ENCODE results near the gene ALDH1B1. TPM values are rescaled to one million over a fixed set of nuclear protein-coding genes. Genes with fewer than 3 reads are reported as not detected.

ALDH1B1 gene
- total and polyA plus RNA-seq, 5 donors from 2014 or later, result 1.7 to 11.8 (median 9.0) TPM

DNA sequence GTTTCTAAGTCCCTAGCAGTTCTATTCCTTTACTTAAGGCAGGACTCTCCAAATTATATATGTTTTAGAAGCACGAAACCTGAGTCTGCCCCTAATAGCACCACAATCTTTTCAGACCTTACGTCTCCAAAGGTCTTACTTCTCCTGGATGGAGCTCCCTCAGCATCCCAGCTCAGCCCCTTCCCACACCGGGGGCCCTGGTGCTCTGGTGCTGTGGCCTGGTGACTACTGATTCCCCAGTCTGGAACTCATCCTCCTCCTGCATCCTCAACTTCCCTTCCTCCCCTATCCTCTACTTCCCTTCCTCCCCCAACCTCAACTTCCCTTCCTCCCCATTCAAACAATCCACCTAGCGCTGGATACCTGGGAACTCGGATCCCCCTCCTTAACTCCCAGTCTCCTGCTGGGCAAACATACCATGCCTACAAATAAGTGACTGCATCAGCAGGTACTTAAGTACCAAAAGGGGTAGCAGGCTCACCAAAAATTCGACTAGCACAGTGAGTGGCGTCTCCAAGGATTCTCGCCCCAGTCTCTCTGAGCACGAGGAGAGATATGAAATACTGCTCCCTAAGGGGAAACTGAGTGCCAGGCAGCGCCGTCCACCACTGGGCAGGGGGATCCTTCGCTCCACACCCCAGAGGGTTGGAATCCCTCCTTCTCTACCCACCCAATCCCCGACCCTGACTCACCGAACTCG lies 30.9 kb downstream of the ALDH1B1 start:
- peaks cover 0 to 4% (median 0%) of the 10 kb centered on the region in 7 donors for H3K9me3 Mint-ChIP-seq
- Histone ChIP-seq H3K4me1 (ENCODE audit: control insufficient read depth, insufficient read depth, low read length, poor library complexity, severe bottlenecking) (no peaks in the 10 kb centered on the region), H3K4me3 (ENCODE audit: low read depth, low read length) (no peak overlapping the region), H3K27me3 (ENCODE audit: control insufficient read depth, insufficient read depth, low read length) (peaks cover 19% of the 10 kb centered on the region), H3K9me3 (ENCODE audit: control insufficient read depth in 2 of 2, low read length in 2 of 2) (no peaks in the 10 kb centered on the region), H3K36me3 (ENCODE audit: control insufficient read depth, insufficient read depth, low read length) (no peaks in the 10 kb centered on the region), H3K27ac (ENCODE audit: insufficient read depth, low read length, poor library complexity, severe bottlenecking) (no peak overlapping the region)
- H3K27ac Mint-ChIP-seq, result no peak overlapping the region
- peak overlapping the region in 1 of 4 donors; percentile 57 for H3K4me3 Mint-ChIP-seq
- H3K27me3 Mint-ChIP-seq, result peaks cover 23% of the 10 kb centered on the region
- ATAC-seq (ENCODE audit: low read depth in 2 of 2), result no peak
- no peaks in the 10 kb centered on the region for H3K36me3 Mint-ChIP-seq
- peaks cover 0 to 6% (median under 1%) of the 10 kb centered on the region in 4 donors for H3K4me1 Mint-ChIP-seq
- no peak for DNase-seq

DNA sequence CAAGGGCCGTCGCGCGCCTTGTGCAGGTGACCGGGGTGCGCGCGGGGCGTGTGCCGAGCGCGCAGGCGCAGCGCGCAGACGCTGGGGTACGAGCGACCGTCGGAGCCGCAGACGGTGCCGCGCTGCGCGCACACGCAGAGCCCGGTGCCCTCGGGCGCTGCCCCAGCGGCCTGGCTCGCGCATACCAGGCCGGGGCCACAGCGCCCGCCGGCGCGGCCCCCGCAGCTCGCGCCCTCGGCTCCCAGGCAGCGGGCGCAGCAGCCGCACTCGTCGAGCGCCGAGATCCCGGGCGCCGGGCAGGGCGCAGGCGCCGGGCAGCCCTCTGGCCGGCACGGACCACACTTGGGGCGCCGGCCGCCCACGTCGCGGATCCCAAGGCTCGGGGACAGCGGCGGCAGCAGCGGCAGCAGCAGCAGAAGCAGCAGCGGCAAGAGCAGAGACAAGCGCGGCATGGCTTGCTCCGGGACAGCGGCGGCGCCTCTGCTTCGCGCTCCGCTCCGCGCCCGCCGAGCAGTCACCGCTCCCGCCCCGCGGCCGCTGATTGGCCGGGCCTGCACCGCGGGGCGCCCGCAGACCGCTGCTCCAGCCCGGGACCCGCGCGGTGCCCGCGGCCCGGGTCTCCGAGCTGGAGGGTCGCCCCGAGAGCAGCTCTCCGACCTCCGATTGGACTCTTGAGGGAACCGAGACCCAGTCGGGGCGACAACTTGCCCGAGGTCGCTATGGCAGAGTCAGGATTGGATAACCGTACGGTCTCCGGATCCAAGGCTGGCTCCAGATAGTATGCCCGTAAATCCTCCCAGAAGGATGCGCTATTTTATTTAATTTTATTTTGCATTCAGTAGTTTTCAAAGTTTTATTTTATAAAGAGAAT lies 31.7 kb downstream of the ALDH1B1 start, which contains the start of gene IGFBPL1:
TSS of gene IGFBPL1 (minus strand) at position 482 of the 871 bp plus-strand sequence. CDS start at position 452, 30 bp downstream.
- no peaks in the 10 kb centered on the region for H3K9me3 ChIP-seq (ENCODE audit: control insufficient read depth in 2 of 2, low read length in 2 of 2)
- peaks cover 19% of the 10 kb centered on the region for H3K27me3 ChIP-seq (ENCODE audit: control insufficient read depth, insufficient read depth, low read length)
- no peaks in the 10 kb centered on the region for H3K36me3 ChIP-seq (ENCODE audit: control insufficient read depth, insufficient read depth, low read length)
- Mint-ChIP-seq H3K4me1 (peaks cover 0 to 6% (median under 1%) of the 10 kb centered on the region in 4 donors), H3K27me3 (peaks cover 23% of the 10 kb centered on the region), H3K9me3 (peaks cover 0 to 4% (median 0%) of the 10 kb centered on the region in 7 donors), H3K4me3 (peak within 1 kb of the TSS in 1 of 4 donors; percentile 57), H3K27ac (no peak within 1 kb of the TSS), H3K36me3 (no peaks in the 10 kb centered on the region)
- DNase-seq (peak in 1 of 3 donors; percentile 10), ATAC-seq (ENCODE audit: low read depth in 2 of 2) (no peak)
- no peak within 1 kb of the TSS for H3K4me3 ChIP-seq (ENCODE audit: low read depth, low read length)
- H3K27ac ChIP-seq (ENCODE audit: insufficient read depth, low read length, poor library complexity, severe bottlenecking), result no peak within 1 kb of the TSS
- no peaks in the 10 kb centered on the region for H3K4me1 ChIP-seq (ENCODE audit: control insufficient read depth, insufficient read depth, low read length, poor library complexity, severe bottlenecking)

DNA sequence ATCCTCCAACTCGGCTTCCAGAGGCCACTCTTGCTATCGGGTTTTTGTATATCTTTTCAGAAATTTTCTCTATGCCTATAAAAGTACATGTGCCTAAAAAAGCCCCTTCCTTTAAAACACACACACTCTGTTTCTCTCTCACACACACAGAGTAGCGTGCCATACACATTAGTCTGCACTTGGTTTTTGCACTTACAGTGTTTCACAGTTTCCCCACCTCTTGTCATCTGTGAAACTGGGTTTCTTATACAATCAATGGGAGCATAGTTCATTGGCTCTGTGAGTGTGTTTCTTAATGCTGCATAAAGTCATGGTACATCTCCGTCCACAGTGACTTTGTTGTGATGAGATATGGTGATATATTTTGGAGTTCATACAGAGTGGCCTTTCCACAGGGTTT lies 32.4 kb downstream of the ALDH1B1 start:
- Mint-ChIP-seq H3K4me3 (peak overlapping the region in 1 of 4 donors; percentile 44), H3K27ac (no peak overlapping the region), H3K36me3 (no peaks in the 10 kb centered on the region), H3K9me3 (peaks cover 0 to 4% (median 0%) of the 10 kb centered on the region in 7 donors), H3K27me3 (peaks cover 21% of the 10 kb centered on the region), H3K4me1 (peaks cover 0 to 6% (median under 1%) of the 10 kb centered on the region in 4 donors)
- Histone ChIP-seq H3K27me3 (ENCODE audit: control insufficient read depth, insufficient read depth, low read length) (peaks cover 19% of the 10 kb centered on the region), H3K4me1 (ENCODE audit: control insufficient read depth, insufficient read depth, low read length, poor library complexity, severe bottlenecking) (no peaks in the 10 kb centered on the region), H3K9me3 (ENCODE audit: control insufficient read depth in 2 of 2, low read length in 2 of 2) (no peaks in the 10 kb centered on the region), H3K27ac (ENCODE audit: insufficient read depth, low read length, poor library complexity, severe bottlenecking) (no peak overlapping the region), H3K36me3 (ENCODE audit: control insufficient read depth, insufficient read depth, low read length) (no peaks in the 10 kb centered on the region), H3K4me3 (ENCODE audit: low read depth, low read length) (no peak overlapping the region)
- ATAC-seq (ENCODE audit: low read depth in 2 of 2) (no peak), DNase-seq (no peak)

DNA sequence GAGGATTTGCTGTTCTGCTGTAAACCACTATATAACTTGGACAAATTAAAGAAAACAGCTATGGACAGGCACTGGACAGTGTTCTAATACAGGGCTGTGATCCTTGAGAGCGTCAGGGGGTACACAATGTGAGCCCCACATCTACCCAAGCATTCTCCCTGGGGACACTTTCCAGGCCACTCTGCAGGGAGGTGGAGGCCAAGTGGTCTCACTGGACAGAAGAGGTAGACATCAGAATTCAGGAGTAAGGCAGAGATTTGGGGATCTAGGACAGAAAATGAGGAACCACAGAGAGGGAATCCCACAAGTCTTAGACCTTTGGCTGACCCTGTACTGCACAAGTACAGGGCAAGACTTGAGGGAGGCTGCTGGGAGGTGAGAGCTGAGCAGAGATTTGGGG lies 35.6 kb downstream of the ALDH1B1 start:
- H3K27ac ChIP-seq (ENCODE audit: insufficient read depth, low read length, poor library complexity, severe bottlenecking), result no peak overlapping the region
- no peak overlapping the region for H3K27ac Mint-ChIP-seq
- no peak for ATAC-seq (ENCODE audit: low read depth in 2 of 2)

DNA sequence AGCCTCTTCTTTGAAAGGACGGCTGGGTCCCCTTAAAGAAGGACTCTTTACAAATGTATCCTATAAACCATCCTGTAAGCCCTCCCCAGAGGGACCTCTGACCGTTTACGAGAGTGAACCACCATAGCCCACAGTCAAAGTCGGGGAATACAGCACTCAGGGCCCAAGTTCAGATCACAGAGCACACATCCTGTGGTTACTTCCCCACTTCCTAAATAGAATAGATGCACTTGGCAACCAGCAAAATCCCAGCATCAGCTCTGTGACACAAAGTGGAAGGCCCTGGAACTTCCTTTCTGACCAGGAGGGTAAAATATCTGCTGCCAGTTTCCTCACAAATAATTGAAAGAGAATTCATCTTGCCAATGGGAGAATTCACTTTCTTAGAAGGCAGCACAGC lies 38.6 kb downstream of the ALDH1B1 start:
- Mint-ChIP-seq H3K4me1 (peaks cover 0 to 6% (median 2%) of the 10 kb centered on the region in 4 donors), H3K27ac (no peak overlapping the region), H3K36me3 (no peaks in the 10 kb centered on the region), H3K27me3 (peaks cover 18% of the 10 kb centered on the region), H3K9me3 (peaks cover 0 to 2% (median 0%) of the 10 kb centered on the region in 7 donors), H3K4me3 (no peak overlapping the region)
- Histone ChIP-seq H3K36me3 (ENCODE audit: control insufficient read depth, insufficient read depth, low read length) (no peaks in the 10 kb centered on the region), H3K4me3 (ENCODE audit: low read depth, low read length) (no peak overlapping the region), H3K4me1 (ENCODE audit: control insufficient read depth, insufficient read depth, low read length, poor library complexity, severe bottlenecking) (no peaks in the 10 kb centered on the region), H3K9me3 (ENCODE audit: control insufficient read depth in 2 of 2, low read length in 2 of 2) (no peaks in the 10 kb centered on the region), H3K27ac (ENCODE audit: insufficient read depth, low read length, poor library complexity, severe bottlenecking) (no peak overlapping the region), H3K27me3 (ENCODE audit: control insufficient read depth, insufficient read depth, low read length) (peaks cover 3% of the 10 kb centered on the region)
- ATAC-seq (ENCODE audit: low read depth in 2 of 2) (no peak), DNase-seq (no peak)

More for the DNA sequence above, 35.6 kb downstream of the ALDH1B1 start:
- Histone ChIP-seq H3K9me3 (ENCODE audit: control insufficient read depth in 2 of 2, low read length in 2 of 2) (no peaks in the 10 kb centered on the region), H3K27me3 (ENCODE audit: control insufficient read depth, insufficient read depth, low read length) (peaks cover 16% of the 10 kb centered on the region), H3K4me3 (ENCODE audit: low read depth, low read length) (no peak overlapping the region), H3K36me3 (ENCODE audit: control insufficient read depth, insufficient read depth, low read length) (no peaks in the 10 kb centered on the region), H3K4me1 (ENCODE audit: control insufficient read depth, insufficient read depth, low read length, poor library complexity, severe bottlenecking) (no peaks in the 10 kb centered on the region)
- peaks cover 0 to 4% (median 0%) of the 10 kb centered on the region in 7 donors for H3K9me3 Mint-ChIP-seq
- no peak for DNase-seq
- H3K27me3 Mint-ChIP-seq, result peaks cover 29% of the 10 kb centered on the region
- H3K4me1 Mint-ChIP-seq, result peaks cover 0 to 9% (median 4%) of the 10 kb centered on the region in 4 donors
- H3K4me3 Mint-ChIP-seq, result no peak overlapping the region
- H3K36me3 Mint-ChIP-seq, result no peaks in the 10 kb centered on the region

DNA sequence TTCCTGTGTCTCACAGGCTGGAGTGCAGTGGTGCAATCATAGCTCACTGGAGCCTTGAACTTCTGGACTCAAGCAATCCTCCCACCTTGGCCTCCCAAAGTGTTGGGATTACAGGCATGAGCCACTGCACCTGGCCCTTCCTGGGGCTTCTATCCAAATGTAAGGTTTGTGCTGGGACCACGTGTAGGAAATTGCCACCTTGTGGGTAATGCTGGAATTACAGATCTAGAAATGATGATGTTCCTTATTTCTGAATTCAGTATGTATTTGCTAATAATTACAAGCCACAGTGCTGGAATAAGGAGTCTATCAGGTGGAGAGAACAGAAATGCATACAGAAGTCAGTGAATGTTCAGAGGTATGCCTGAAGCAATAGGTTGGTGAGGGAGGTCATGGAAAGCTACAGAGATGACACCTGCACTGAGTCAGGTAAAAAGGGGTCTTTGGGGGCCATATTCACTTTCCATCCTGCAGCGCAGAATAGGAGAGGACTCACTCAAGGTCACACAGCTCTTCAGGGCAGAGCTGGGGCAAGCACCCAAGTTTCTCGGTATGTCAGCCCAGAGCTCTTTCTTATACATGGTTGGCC lies 40.5 kb downstream of the ALDH1B1 start:
- H3K27ac Mint-ChIP-seq, result no peak overlapping the region
- Histone ChIP-seq H3K36me3 (ENCODE audit: control insufficient read depth, insufficient read depth, low read length) (no peaks in the 10 kb centered on the region), H3K4me1 (ENCODE audit: control insufficient read depth, insufficient read depth, low read length, poor library complexity, severe bottlenecking) (no peaks in the 10 kb centered on the region), H3K9me3 (ENCODE audit: control insufficient read depth in 2 of 2, low read length in 2 of 2) (no peaks in the 10 kb centered on the region), H3K27me3 (ENCODE audit: control insufficient read depth, insufficient read depth, low read length) (no peaks in the 10 kb centered on the region), H3K27ac (ENCODE audit: insufficient read depth, low read length, poor library complexity, severe bottlenecking) (no peak overlapping the region), H3K4me3 (ENCODE audit: low read depth, low read length) (no peak overlapping the region)
- no peak overlapping the region for H3K4me3 Mint-ChIP-seq
- peaks cover 0 to 6% (median 2%) of the 10 kb centered on the region in 4 donors for H3K4me1 Mint-ChIP-seq
- H3K9me3 Mint-ChIP-seq, result peaks cover 0 to 2% (median 0%) of the 10 kb centered on the region in 7 donors
- H3K36me3 Mint-ChIP-seq, result no peaks in the 10 kb centered on the region
- ATAC-seq (ENCODE audit: low read depth in 2 of 2), result no peak
- peak in 2 of 3 donors; percentile 14 to 46 for DNase-seq
- peaks cover 14% of the 10 kb centered on the region for H3K27me3 Mint-ChIP-seq

DNA sequence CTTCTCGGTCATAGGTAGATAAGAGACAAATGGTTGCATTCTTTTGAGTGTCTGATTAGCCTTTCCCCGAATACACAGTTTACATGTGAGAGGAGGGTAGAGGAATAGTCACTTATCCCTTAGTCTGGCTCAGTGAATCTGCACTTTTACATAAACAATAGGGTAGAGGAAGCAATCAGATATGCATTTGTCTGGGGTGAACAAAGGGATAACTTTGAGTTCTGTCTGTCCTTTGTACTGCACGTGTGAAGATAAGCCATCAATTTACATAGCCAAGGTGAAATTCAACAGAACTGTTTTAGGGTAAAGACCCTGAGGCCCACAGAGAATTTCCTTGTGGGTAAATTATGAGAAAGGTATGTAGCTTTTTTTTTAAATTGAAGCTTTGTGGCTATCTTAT lies 41.9 kb downstream of the ALDH1B1 start:
- no peaks in the 10 kb centered on the region for H3K36me3 ChIP-seq (ENCODE audit: control insufficient read depth, insufficient read depth, low read length)
- no peaks in the 10 kb centered on the region for H3K4me1 ChIP-seq (ENCODE audit: control insufficient read depth, insufficient read depth, low read length, poor library complexity, severe bottlenecking)
- no peaks in the 10 kb centered on the region for H3K9me3 ChIP-seq (ENCODE audit: control insufficient read depth in 2 of 2, low read length in 2 of 2)
- no peak for ATAC-seq (ENCODE audit: low read depth in 2 of 2)
- Mint-ChIP-seq H3K27me3 (peaks cover 14% of the 10 kb centered on the region), H3K9me3 (peaks cover 0 to 2% (median 0%) of the 10 kb centered on the region in 7 donors), H3K27ac (no peak overlapping the region), H3K36me3 (no peaks in the 10 kb centered on the region), H3K4me1 (peaks cover 0 to 6% (median 2%) of the 10 kb centered on the region in 4 donors), H3K4me3 (no peak overlapping the region)
- no peak overlapping the region for H3K4me3 ChIP-seq (ENCODE audit: low read depth, low read length)
- H3K27me3 ChIP-seq (ENCODE audit: control insufficient read depth, insufficient read depth, low read length), result no peaks in the 10 kb centered on the region
- no peak for DNase-seq
- no peak overlapping the region for H3K27ac ChIP-seq (ENCODE audit: insufficient read depth, low read length, poor library complexity, severe bottlenecking)
